Measurements from ENCODE around the gene IL17RA.

- no peak for TF ChIP-seq EZH2 (IDR thresholded peaks at IDR 0.05; ENCODE audit: borderline replicate concordance, low read length)
- no peak for TF ChIP-seq CTCF (IDR thresholded peaks at IDR 0.05; ENCODE audit: low read length)
These were observed 29.5 kb downstream of the IL17RA start for GRCh38 chr22:17114173-17114897.

Data from OCI-LY1 (cell line).